ENCODE results near the gene NINJ1.

Gene NINJ1

GRCh38 chr9:93099551-93100275, 34.3 kb downstream of the NINJ1 start:
- Mint-ChIP-seq H3K36me3 (peaks cover 38% of the 10 kb centered on the region), H3K27me3 (no peaks in the 10 kb centered on the region), H3K27ac (peak overlapping the region; percentile 56), H3K4me3 (peak overlapping the region; percentile 46), H3K4me1 (peaks cover 59% of the 10 kb centered on the region), H3K9me3 (peaks cover 15% of the 10 kb centered on the region)
- DNase-seq: peak; percentile 9
- CTCF ChIA-PET: interaction anchor here (0.9 to 2.9 kb wide), 4 partner anchors 8 to 133 kb away, joined by 3 to 20 read pairs (median 5); no protein-coding TSS in a partner anchor

GRCh38 chr9:93098236-93098946, 35.7 kb downstream of the NINJ1 start:
- no peaks in the 10 kb centered on the region for H3K27me3 Mint-ChIP-seq
- peaks cover 29% of the 10 kb centered on the region for H3K36me3 Mint-ChIP-seq
- CTCF ChIA-PET: interaction anchor here (0.9 to 2.9 kb wide), 5 partner anchors 10 to 144 kb away, joined by 3 to 20 read pairs (median 3); no protein-coding TSS in a partner anchor
- H3K4me1 Mint-ChIP-seq: peaks cover 65% of the 10 kb centered on the region
- H3K27ac Mint-ChIP-seq: peak overlapping the region; percentile 93
- peak; percentile 66 for DNase-seq
- H3K9me3 Mint-ChIP-seq: peaks cover 4% of the 10 kb centered on the region
- H3K4me3 Mint-ChIP-seq: peak overlapping the region; percentile 83

- CTCF ChIA-PET: interaction anchor here (0.7 to 2.9 kb wide), 5 partner anchors 11 to 143 kb away, joined by 3 to 20 read pairs (median 4); no protein-coding TSS in a partner anchor
- no peaks in the 10 kb centered on the region for H3K27me3 Mint-ChIP-seq
- peak overlapping the region; percentile 83 for H3K4me3 Mint-ChIP-seq
- peaks cover 26% of the 10 kb centered on the region for H3K36me3 Mint-ChIP-seq
- H3K9me3 Mint-ChIP-seq: no peaks in the 10 kb centered on the region
- peak overlapping the region; percentile 93 for H3K27ac Mint-ChIP-seq
- peak; percentile 25 for DNase-seq
- H3K4me1 Mint-ChIP-seq: peaks cover 67% of the 10 kb centered on the region
Observed at GRCh38 chr9:93097511-93098201, 36.4 kb downstream of the NINJ1 start.

- Mint-ChIP-seq H3K27ac (peak overlapping the region; percentile 93), H3K27me3 (no peaks in the 10 kb centered on the region), H3K36me3 (peaks cover 25% of the 10 kb centered on the region), H3K4me1 (peaks cover 69% of the 10 kb centered on the region), H3K4me3 (peak overlapping the region; percentile 83), H3K9me3 (peaks cover 4% of the 10 kb centered on the region)
- no peak for DNase-seq
- CTCF ChIA-PET: interaction anchor here (0.7 to 2.9 kb wide), 4 partner anchors 11 to 142 kb away, joined by 3 to 20 read pairs (median 4); no protein-coding TSS in a partner anchor
Observed at GRCh38 chr9:93096811-93097382, 37.2 kb downstream of the NINJ1 start.

GRCh38 chr9:93096131-93096802, 37.8 kb downstream of the NINJ1 start, which contains the start of gene CARD19:
Gene CARD19 (plus strand): TSS chr9:93096217. CDS start chr9:93096346, 129 bp downstream.
- Mint-ChIP-seq H3K4me1 (peaks cover 75% of the 10 kb centered on the region), H3K4me3 (peak within 1 kb of the TSS; percentile 83), H3K27ac (peak within 1 kb of the TSS; percentile 98), H3K27me3 (no peaks in the 10 kb centered on the region), H3K9me3 (peaks cover 10% of the 10 kb centered on the region), H3K36me3 (peaks cover 28% of the 10 kb centered on the region)
- CTCF ChIA-PET: interaction anchor here (1.0 kb wide), 1 partner anchor 92 kb away, joined by 4 read pairs; no protein-coding TSS in a partner anchor
- peak; percentile 70 for DNase-seq

GRCh38 chr9:93095205-93096130, 38.6 kb downstream of the NINJ1 start:
- CTCF ChIA-PET: interaction anchor here (0.7 to 1.2 kb wide), 3 partner anchors 12 to 31 kb away, joined by 3 to 7 read pairs (median 4); no protein-coding TSS in a partner anchor
- H3K36me3 Mint-ChIP-seq: peaks cover 26% of the 10 kb centered on the region
- peak overlapping the region; percentile 83 for H3K4me3 Mint-ChIP-seq
- no peaks in the 10 kb centered on the region for H3K27me3 Mint-ChIP-seq
- peaks cover 77% of the 10 kb centered on the region for H3K4me1 Mint-ChIP-seq
- H3K9me3 Mint-ChIP-seq: peaks cover 14% of the 10 kb centered on the region
- DNase-seq: peak; percentile 100
- H3K27ac Mint-ChIP-seq: peak overlapping the region; percentile 98

GRCh38 chr9:93094658-93095204, 39.3 kb downstream of the NINJ1 start:
- DNase-seq: peak; percentile 49
- Mint-ChIP-seq H3K27ac (peak overlapping the region; percentile 98), H3K36me3 (peaks cover 32% of the 10 kb centered on the region), H3K4me1 (peaks cover 78% of the 10 kb centered on the region), H3K9me3 (peaks cover 17% of the 10 kb centered on the region), H3K27me3 (no peaks in the 10 kb centered on the region), H3K4me3 (peak overlapping the region; percentile 83)
- CTCF ChIA-PET: interaction anchor here (0.7 to 1.2 kb wide), 3 partner anchors 12 to 30 kb away, joined by 3 to 7 read pairs (median 4); no protein-coding TSS in a partner anchor

- Mint-ChIP-seq H3K9me3 (peaks cover 17% of the 10 kb centered on the region), H3K4me3 (peak overlapping the region; percentile 83), H3K4me1 (peaks cover 75% of the 10 kb centered on the region), H3K36me3 (peaks cover 34% of the 10 kb centered on the region), H3K27me3 (no peaks in the 10 kb centered on the region), H3K27ac (peak overlapping the region; percentile 98)
- CTCF ChIA-PET: interaction anchor here (0.7 to 1.2 kb wide), 3 partner anchors 11 to 29 kb away, joined by 3 to 7 read pairs (median 4); no protein-coding TSS in a partner anchor
- peak; percentile 25 for DNase-seq
Observed at GRCh38 chr9:93093877-93094657, 40.0 kb downstream of the NINJ1 start.

GRCh38 chr9:93093127-93093876, 40.7 kb downstream of the NINJ1 start:
- H3K4me1 Mint-ChIP-seq: peaks cover 68% of the 10 kb centered on the region
- CTCF ChIA-PET: no interaction called here
- no peaks in the 10 kb centered on the region for H3K27me3 Mint-ChIP-seq
- H3K36me3 Mint-ChIP-seq: peaks cover 39% of the 10 kb centered on the region
- peak overlapping the region; percentile 32 for H3K4me3 Mint-ChIP-seq
- DNase-seq: peak; percentile 42
- peaks cover 17% of the 10 kb centered on the region for H3K9me3 Mint-ChIP-seq
- H3K27ac Mint-ChIP-seq: peak overlapping the region; percentile 98

- Mint-ChIP-seq H3K9me3 (peaks cover 17% of the 10 kb centered on the region), H3K36me3 (peaks cover 46% of the 10 kb centered on the region), H3K27ac (peak overlapping the region; percentile 98), H3K27me3 (no peaks in the 10 kb centered on the region), H3K4me1 (peaks cover 59% of the 10 kb centered on the region), H3K4me3 (no peak overlapping the region)
- CTCF ChIA-PET: no interaction called here
- peak; percentile 18 for DNase-seq
Observed at GRCh38 chr9:93092251-93092991, 41.6 kb downstream of the NINJ1 start.
